ENCODE measurements around the gene GHRH. TPM values are rescaled to one million over a fixed set of nuclear protein-coding genes. Genes with fewer than 3 reads are reported as not detected.

GHRH gene
- total RNA-seq, 1 experiment from 2014 or later = not detected

DNA sequence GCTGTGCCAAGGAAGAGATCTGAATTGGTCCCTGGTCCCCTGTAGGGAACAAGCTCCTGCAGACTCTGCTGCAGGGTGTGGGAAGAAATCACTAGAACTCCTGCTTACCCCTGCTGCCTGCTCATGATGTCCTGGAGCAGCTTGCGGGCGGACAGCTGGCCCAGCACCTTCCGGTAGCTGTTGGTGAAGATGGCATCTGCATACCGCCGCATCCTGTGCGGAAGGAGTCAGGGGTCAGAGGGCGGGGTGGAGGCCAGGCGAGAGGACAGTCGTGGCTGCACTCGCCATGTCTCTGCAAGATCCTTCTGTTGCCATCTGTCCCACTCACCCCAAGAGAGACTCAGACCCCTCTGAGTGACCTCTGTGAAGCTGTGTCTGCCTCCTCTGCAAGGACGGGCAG is 5.3 kb downstream of the GHRH start (continued):
- TF ChIP-seq CTCF (IDR thresholded peaks at IDR 0.05 in 2 of 3, conservative IDR thresholded peaks at IDR 0.05 in 1 of 3; ENCODE audit: borderline replicate concordance in 1 of 3, insufficient read depth in 1 of 3, low read depth in 2 of 3, low read length in 2 of 3) = no peak
- TF ChIP-seq CEBPB (IDR thresholded peaks at IDR 0.05; ENCODE audit: low read depth) = no peak

- Histone ChIP-seq H3K4me2 (ENCODE audit: low read length) (no peak overlapping the region), H3K79me2 (ENCODE audit: insufficient read depth, low read length) (no peaks in the 10 kb centered on the region), H3K9me2 (ENCODE audit: insufficient read depth) (no peaks in the 10 kb centered on the region), H3K9me3 (ENCODE audit: control insufficient read depth in 1 of 2, insufficient read depth in 1 of 2, low read depth in 1 of 2, low read length in 2 of 2) (no peaks in the 10 kb centered on the region), H3K36me3 (ENCODE audit: control insufficient read depth in 1 of 2, insufficient read depth in 2 of 2, low read length in 2 of 2) (no peaks in the 10 kb centered on the region), H3K9ac (ENCODE audit: low read length) (no peak overlapping the region), H2AFZ (ENCODE audit: low read depth, low read length, poor library complexity, severe bottlenecking) (no peak overlapping the region), H4K20me1 (ENCODE audit: insufficient read depth) (no peaks in the 10 kb centered on the region), H3K27me3 (ENCODE audit: insufficient read depth, low read length) (no peaks in the 10 kb centered on the region), H3K27ac (ENCODE audit: low read depth, low read length) (no peak overlapping the region), H3K4me1 (ENCODE audit: control insufficient read depth in 1 of 2, insufficient read depth in 2 of 2, low read length in 2 of 2) (no peaks in the 10 kb centered on the region), H3K4me3 (replicated peaks in 1 of 2; ENCODE audit: low read depth in 1 of 2, low read length in 2 of 2) (no peak overlapping the region)
- ATAC-seq (no peak), DNase-seq (ENCODE audit: low read depth, low spot score) (no peak)
- POLR2A ChIA-PET = no interaction called here
- CTCF ChIA-PET = no interaction called here
- BruUV-seq (replicated peaks) = no TSS peak
- RAD21 ChIA-PET (ENCODE audit: low non-redundant PET in 1 of 2, low total read pairs in 2 of 2, uncharacterized antibody in 2 of 2, unreplicated experiment in 2 of 2) = no interaction called here
- intact Hi-C loops (cut with micrococcal nuclease) = no loop called here
- TF ChIP-seq POLR2A (IDR thresholded peaks at IDR 0.05; ENCODE audit: borderline replicate concordance, extremely low read depth, insufficient read depth, insufficient read length) (no peak), SIN3A (IDR thresholded peaks at IDR 0.05; ENCODE audit: low read depth) (no peak), JUND (IDR thresholded peaks at IDR 0.05) (no peak), POLR2AphosphoS5 (IDR thresholded peaks at IDR 0.05; ENCODE audit: low read depth, low read length) (no peak), RAD21 (IDR thresholded peaks at IDR 0.05; ENCODE audit: low read depth) (no peak), ZFX (IDR thresholded peaks at IDR 0.05) (no peak), MAX (IDR thresholded peaks at IDR 0.05) (no peak), TCF7L2 (IDR thresholded peaks at IDR 0.05; ENCODE audit: borderline replicate concordance, extremely low read depth, insufficient read depth, insufficient read length) (no peak), CEBPB (IDR thresholded peaks at IDR 0.05; ENCODE audit: low read depth) (no peak), FOSL1 (IDR thresholded peaks at IDR 0.05; ENCODE audit: low read depth) (no peak), EZH2phosphoT487 (IDR thresholded peaks at IDR 0.05; ENCODE audit: borderline replicate concordance) (no peak), SP1 (IDR thresholded peaks at IDR 0.05; ENCODE audit: low read depth) (no peak), ZNF274 (IDR thresholded peaks at IDR 0.05; ENCODE audit: low read depth, low read length) (no peak), EGR1 (IDR thresholded peaks at IDR 0.05; ENCODE audit: low read depth) (no peak), CBX3 (IDR thresholded peaks at IDR 0.05; ENCODE audit: low read depth) (no peak), ZBTB33 (IDR thresholded peaks at IDR 0.05; ENCODE audit: extremely low read depth, insufficient replicate concordance, low read length) (no peak), ELF1 (IDR thresholded peaks at IDR 0.05; ENCODE audit: borderline replicate concordance, low read depth) (no peak)
- TF ChIP-seq, protein P1, sequence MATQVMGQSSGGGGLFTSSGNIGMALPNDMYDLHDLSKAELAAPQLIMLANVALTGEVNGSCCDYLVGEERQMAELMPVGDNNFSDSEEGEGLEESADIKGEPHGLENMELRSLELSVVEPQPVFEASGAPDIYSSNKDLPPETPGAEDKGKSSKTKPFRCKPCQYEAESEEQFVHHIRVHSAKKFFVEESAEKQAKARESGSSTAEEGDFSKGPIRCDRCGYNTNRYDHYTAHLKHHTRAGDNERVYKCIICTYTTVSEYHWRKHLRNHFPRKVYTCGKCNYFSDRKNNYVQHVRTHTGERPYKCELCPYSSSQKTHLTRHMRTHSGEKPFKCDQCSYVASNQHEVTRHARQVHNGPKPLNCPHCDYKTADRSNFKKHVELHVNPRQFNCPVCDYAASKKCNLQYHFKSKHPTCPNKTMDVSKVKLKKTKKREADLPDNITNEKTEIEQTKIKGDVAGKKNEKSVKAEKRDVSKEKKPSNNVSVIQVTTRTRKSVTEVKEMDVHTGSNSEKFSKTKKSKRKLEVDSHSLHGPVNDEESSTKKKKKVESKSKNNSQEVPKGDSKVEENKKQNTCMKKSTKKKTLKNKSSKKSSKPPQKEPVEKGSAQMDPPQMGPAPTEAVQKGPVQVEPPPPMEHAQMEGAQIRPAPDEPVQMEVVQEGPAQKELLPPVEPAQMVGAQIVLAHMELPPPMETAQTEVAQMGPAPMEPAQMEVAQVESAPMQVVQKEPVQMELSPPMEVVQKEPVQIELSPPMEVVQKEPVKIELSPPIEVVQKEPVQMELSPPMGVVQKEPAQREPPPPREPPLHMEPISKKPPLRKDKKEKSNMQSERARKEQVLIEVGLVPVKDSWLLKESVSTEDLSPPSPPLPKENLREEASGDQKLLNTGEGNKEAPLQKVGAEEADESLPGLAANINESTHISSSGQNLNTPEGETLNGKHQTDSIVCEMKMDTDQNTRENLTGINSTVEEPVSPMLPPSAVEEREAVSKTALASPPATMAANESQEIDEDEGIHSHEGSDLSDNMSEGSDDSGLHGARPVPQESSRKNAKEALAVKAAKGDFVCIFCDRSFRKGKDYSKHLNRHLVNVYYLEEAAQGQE (IDR thresholded peaks at IDR 0.05; ENCODE audit: low read depth) = no peak
Observed at GRCh38 chr20:37254114-37254878, 7.3 kb downstream of the GHRH start.

Measured in HCT116 (cell line).